Esophagus squamous epithelium (tissue), 5 donors: ENCODE measurements around the gene EPAS1. TPM values are rescaled to one million over a fixed set of nuclear protein-coding genes. Genes with fewer than 3 reads are reported as not detected.
A peak's percentile ranks its signal among the peaks of the same experiment; 100 is the strongest.
"Not testable (repeated sequence)": the region's sequence is repeated elsewhere in the genome, so short reads cannot be mapped to it uniquely, and the experiment has no call there.

Source experiments
- DNase-seq: peaks from one replicate; lab custom pipeline; 2025; lab: John Stamatoyannopoulos, UW
- H3K27ac ChIP-seq, 4 donors: fragments of 200-600 bp; sonication (generic); one replicate each; pipeline ENCODE4 v1.5.1; 2016 to 2019; ENCODE audit warnings: mild to moderate bottlenecking in 1 of 4
- H3K27me3 ChIP-seq, 4 donors: fragments of 200-600 bp; sonication (generic); 1 replicate in 3 of 4; 2 replicates in 1 of 4; pipeline versions ENCODE4 v1.5.1 to v1.6.0; 2017 to 2021; ENCODE audit warnings: antibody characterized with exemption in 1 of 4
- H3K36me3 ChIP-seq, 3 donors: fragments of 200-600 bp; sonication (generic); one replicate each; pipeline ENCODE4 v1.5.1; 2016 to 2019
- H3K4me1 ChIP-seq, 3 donors: fragments of 200-600 bp; sonication (generic); one replicate each; pipeline ENCODE4 v1.5.1; 2017 to 2019
- H3K4me3 ChIP-seq, 4 donors: fragments of 200-600 bp; sonication (generic); 1 replicate in 3 of 4; 2 replicates in 1 of 4; pipeline ENCODE4 v1.5.1; 2016 to 2019; ENCODE audit warnings: mild to moderate bottlenecking in 2 of 4, moderate library complexity in 1 of 4
- H3K9me3 ChIP-seq, 3 donors: fragments of 200-600 bp; sonication (generic); one replicate each; pipeline ENCODE4 v1.5.1; 2016 to 2019
- POLR2A ChIP-seq, 4 donors: fragments of 450-650 bp; IDR thresholded peaks; one replicate each; pipeline ENCODE4 v1.6.1; 2017; ENCODE audit warnings: antibody characterized with exemption in 4 of 4, mild to moderate bottlenecking in 4 of 4, moderate library complexity in 3 of 4
- WGBS, 2 donors: methylation state at CpG; one replicate each; pipeline ENCODE4 v1.1.5; 2018; 5-methylcytosine and 5-hydroxymethylcytosine counted together
- intact Hi-C: fragments of 100-400 bp; cut with DNase I; formaldehyde crosslinking; loops from one replicate; pipeline ENCODE4 v1.15.0; 2022
- total RNA-seq, 4 donors: library from RNA; depleted of rRNA; stranded (reverse); fragments of >200 nt; gene quantifications; one replicate each; pipeline ENCODE4 v1.1.0, GENCODE V29; 2016
- TF ChIP-seq, protein P1 (sequence below), 6 experiments: fragments of 450-650 bp in 4 of 6; fragments of 200-600 bp in 2 of 6; sonication (generic) in 2 of 6; IDR thresholded peaks; one replicate each; pipeline ENCODE4 v1.5.1; 2016 to 2019; ENCODE audit warnings: antibody characterized with exemption in 6 of 6, mild to moderate bottlenecking in 4 of 6, moderate library complexity in 4 of 6
- donor health status: DM: yes; HTN: yes; CAD: no.

Gene EPAS1
- total RNA-seq, 4 donors from 2014 or later = 86.7 to 151 (median 105) TPM

DNA sequence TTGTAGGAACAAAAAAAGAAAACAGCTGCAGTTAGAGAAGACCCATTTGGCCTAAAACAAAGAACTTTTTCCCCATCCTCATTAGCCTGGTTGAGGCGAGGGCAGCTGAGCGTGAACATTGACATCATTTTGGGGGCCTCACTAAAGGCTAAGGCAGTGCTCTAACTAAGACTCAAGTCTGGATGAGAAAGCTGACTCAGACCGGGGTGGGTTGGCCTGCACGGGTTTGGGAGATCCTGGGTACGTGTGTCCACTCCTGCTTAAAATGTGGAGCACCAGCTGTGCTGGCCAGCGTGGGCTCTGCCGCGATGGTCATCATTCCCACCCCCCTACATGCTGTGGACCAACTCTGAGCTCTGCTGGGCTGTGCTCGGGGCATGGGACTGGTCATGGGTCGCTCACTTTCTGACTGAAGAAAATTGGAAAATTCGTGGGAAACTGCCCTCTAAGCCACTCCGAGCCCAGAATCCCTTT lies 96.2 kb downstream of the EPAS1 start:
- intact Hi-C loops = no loop called here
- 78 to 88% methylated on average over 6 to 10 of the region's 12 CpGs for WGBS, 2 donors
- Histone ChIP-seq H3K9me3 (no peaks in the 10 kb centered on the region), H3K4me3 (no peak overlapping the region), H3K27ac (peak overlapping the region in 1 of 4 donors; percentile 2), H3K36me3 (peaks cover 0 to 5% (median 0%) of the 10 kb centered on the region in 3 donors), H3K4me1 (peaks cover 0 to 4% (median 0%) of the 10 kb centered on the region in 3 donors), H3K27me3 (no peaks in the 10 kb centered on the region)
- DNase-seq = no peak
- TF ChIP-seq, protein P1, sequence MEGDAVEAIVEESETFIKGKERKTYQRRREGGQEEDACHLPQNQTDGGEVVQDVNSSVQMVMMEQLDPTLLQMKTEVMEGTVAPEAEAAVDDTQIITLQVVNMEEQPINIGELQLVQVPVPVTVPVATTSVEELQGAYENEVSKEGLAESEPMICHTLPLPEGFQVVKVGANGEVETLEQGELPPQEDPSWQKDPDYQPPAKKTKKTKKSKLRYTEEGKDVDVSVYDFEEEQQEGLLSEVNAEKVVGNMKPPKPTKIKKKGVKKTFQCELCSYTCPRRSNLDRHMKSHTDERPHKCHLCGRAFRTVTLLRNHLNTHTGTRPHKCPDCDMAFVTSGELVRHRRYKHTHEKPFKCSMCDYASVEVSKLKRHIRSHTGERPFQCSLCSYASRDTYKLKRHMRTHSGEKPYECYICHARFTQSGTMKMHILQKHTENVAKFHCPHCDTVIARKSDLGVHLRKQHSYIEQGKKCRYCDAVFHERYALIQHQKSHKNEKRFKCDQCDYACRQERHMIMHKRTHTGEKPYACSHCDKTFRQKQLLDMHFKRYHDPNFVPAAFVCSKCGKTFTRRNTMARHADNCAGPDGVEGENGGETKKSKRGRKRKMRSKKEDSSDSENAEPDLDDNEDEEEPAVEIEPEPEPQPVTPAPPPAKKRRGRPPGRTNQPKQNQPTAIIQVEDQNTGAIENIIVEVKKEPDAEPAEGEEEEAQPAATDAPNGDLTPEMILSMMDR (IDR thresholded peaks at IDR 0.05) = no peak
- TF ChIP-seq POLR2A (IDR thresholded peaks at IDR 0.05) = no peak

DNA sequence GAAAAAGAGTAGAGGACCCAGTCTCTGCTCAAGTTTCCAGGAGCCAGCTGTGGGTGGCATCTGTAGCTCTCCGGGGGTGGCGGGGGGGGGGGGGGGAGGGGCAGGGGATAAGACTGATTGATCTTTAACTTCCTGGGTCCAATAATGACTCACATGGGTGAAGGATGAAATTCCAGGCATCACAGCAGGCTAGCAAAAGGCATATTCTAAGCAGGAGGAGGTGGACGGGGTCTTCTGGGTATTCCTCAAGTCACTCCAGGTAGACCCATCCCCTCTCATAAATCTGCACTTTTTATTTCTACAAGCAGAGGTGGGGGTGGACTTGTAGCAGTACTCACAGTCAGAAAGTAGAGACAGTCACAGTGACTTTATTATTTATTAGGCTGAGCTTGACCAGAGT lies 96.7 kb downstream of the EPAS1 start:
- no peak for DNase-seq
- no peaks in the 10 kb centered on the region for H3K9me3 ChIP-seq
- no peak overlapping the region for H3K4me3 ChIP-seq
- no peak overlapping the region for H3K27ac ChIP-seq
- H3K36me3 ChIP-seq = peaks cover 0 to under 1% (median 0%) of the 10 kb centered on the region in 3 donors
- intact Hi-C loops = no loop called here
- no peaks in the 10 kb centered on the region for H3K27me3 ChIP-seq
- H3K4me1 ChIP-seq = no peaks in the 10 kb centered on the region
- WGBS, 2 donors = 67 to 90% methylated on average over 1 to 2 of the region's 3 CpGs
- TF ChIP-seq, protein P1 (IDR thresholded peaks at IDR 0.05) = no peak
- TF ChIP-seq POLR2A (IDR thresholded peaks at IDR 0.05) = no peak

DNA sequence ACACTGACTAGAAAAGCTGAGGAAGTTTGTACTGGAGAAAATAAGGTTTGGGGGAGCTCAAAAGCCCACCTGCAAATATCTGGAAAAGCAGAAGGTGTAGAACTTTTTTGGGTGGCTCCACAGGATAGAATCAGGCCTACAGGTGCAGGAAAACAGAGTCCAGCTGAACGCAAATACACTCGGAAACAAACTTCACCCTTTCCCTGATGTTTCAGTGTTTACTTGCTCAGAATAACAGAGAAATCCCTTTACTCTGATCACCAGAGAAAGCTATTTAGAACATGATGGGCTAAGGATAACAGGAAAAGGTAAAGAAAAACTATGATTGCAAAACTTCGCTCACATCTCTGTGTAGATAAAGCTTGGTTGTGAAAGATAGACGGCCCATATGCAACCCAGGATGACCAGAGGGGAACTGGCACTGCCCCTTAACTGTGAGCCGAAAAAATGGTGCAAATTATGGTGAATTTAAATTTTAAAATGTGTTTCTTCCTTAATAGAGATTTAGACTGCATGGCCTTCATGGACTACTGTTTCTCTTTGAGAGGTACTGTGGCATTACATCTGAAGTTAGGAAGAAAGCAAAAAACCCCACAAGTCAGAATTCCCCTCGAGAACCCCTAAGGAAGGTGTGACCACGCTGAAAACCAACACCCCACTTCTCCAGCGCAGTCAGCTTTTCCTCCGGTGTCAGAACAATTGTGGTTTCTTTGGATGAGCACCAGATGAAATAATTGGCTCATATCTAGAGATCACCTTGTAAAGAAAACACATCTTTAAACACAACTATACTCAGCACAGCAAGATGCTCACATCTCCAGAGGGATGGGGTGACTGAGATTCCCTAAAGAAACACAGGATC lies 97.7 kb downstream of the EPAS1 start:
- TF ChIP-seq, protein P1 (IDR thresholded peaks at IDR 0.05) = no peak
- TF ChIP-seq POLR2A (IDR thresholded peaks at IDR 0.05) = no peak
- Histone ChIP-seq H3K9me3 (no peaks in the 10 kb centered on the region), H3K27ac (no peak overlapping the region), H3K4me3 (no peak overlapping the region), H3K27me3 (no peaks in the 10 kb centered on the region), H3K36me3 (no peaks in the 10 kb centered on the region), H3K4me1 (no peaks in the 10 kb centered on the region)
- intact Hi-C loops = no loop called here
- 48 to 49% methylated on average over 9 of the region's 9 CpGs for WGBS, 2 donors
- no peak for DNase-seq

DNA sequence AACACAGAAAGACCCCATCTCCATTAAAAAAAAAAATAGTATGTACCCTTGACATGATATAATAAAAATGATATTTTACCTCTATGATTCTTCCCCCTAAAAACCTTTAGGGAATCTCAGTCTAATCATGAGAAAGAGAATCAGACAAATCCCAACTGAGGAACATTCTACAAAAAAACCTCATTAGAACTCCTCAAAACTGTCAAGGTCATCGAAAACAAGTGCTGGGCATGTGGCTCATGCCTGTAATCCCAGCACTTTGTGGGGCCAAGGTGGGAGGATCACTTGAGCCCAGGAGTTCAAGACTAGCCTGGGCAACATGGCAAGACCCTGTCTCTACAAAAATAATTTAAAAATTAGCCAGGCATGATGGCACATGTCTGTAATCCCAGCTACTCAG lies 98.5 kb downstream of the EPAS1 start:
- intact Hi-C loops, H3K27me3 ChIP-seq, DNase-seq, H3K36me3 ChIP-seq, H3K4me1 ChIP-seq, H3K9me3 ChIP-seq, H3K27ac ChIP-seq, H3K4me3 ChIP-seq: not testable (repeated sequence)
- WGBS, 2 donors = 78 to 100% methylated on average over 1 of the region's 1 CpG

DNA sequence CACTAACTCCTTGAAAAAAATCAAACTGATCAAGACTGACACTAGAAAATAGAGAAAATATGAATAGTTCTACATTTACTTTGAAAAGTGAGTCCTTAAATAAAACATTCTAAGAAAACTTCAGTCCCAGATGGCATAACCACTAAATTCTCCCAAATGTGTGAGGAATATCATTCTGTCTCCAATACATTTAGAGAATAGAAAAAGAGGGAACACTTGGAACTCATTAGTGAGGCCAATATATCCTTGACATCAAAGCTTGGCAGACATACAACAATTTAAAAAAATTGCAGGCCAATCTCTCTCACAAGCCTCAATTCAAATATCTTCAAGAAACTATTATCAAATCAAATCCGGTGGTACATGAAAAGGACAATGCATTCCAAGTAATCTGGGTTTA lies 102.8 kb downstream of the EPAS1 start:
- Histone ChIP-seq H3K27me3 (no peaks in the 10 kb centered on the region), H3K4me1 (no peaks in the 10 kb centered on the region), H3K9me3 (no peaks in the 10 kb centered on the region), H3K27ac (no peak overlapping the region), H3K36me3 (no peaks in the 10 kb centered on the region), H3K4me3 (no peak overlapping the region)
- 33 to 52% methylated on average over 1 of the region's 1 CpG for WGBS, 2 donors
- TF ChIP-seq, protein P1 (IDR thresholded peaks at IDR 0.05) = no peak
- TF ChIP-seq POLR2A (IDR thresholded peaks at IDR 0.05) = no peak
- DNase-seq = no peak
- intact Hi-C loops = no loop called here
